Activated CD4-positive, alpha-beta T cell treated with anti-CD3 and anti-CD28 coated beads, Interleukin-10, Interleukin-2, amounts not matched to agents 100 ng/mL and 50 ng/mL, durations not matched to agents 16 hours and 8 hours (primary cell): ENCODE measurements around the gene BATF.

Experiments
- DNase-seq: peaks from one replicate; pipeline ENCODE4 v3.0.0-alpha.2; 2020

The BATF gene

DNA sequence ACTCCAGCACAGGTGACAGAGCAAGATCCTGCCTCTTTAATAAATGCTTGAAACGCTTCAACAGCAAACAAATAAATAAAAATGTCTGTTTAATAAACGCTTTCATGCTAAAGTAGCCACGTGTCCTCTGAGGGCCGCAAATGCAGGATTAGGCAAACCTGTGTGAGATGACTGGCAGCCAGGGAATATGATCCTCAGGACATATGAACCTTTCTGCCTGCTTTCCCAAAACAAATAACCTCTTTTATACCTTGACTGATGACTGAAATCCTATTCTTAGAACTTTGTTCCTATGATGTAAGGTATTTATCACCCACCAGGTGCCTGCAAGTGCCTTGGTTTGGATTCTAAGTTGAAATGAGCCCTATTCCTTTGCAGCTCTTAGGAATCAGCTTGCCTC, 41.7 kb downstream of the BATF start:
- DNase-seq: no peak

DNA sequence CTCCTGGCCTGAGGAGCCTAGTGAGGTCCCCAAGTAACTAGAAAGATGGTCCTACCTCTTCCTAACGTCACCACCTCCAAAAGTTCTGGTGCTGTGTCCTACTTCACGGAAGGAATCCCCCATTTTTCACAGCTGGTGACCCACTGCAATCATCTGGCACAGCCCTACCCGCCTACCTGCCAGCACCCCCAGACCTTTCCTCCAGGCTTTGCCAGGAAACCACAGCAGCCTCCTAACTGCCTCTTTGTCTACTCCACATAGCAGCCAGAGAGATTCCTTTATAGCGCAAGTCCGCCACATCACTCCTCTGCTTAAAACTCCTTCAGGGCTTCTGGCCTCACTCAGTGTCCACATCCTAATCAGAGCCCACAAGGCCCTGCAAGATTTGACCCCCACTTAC, 42.8 kb downstream of the BATF start:
- DNase-seq: no peak

DNA sequence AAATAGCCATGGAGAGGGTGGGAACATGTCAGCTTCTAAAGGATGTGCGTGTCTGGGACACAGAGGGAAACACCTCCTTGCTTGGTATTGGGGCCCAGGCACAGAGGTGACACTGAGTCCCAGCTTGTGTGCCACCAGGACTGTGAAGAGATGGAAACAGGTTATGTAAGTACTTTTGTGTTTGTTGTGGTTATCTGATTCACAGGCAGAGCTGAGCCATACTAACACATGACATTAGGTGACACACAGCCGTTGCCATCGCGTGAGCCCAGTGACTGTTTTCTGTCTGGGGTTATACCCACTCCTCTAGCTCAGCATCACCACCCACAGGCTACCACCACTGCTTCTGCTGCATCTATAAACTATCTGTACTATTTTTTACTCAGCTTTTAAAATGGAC, 44.1 kb downstream of the BATF start:
- peak; percentile 95 for DNase-seq

DNA sequence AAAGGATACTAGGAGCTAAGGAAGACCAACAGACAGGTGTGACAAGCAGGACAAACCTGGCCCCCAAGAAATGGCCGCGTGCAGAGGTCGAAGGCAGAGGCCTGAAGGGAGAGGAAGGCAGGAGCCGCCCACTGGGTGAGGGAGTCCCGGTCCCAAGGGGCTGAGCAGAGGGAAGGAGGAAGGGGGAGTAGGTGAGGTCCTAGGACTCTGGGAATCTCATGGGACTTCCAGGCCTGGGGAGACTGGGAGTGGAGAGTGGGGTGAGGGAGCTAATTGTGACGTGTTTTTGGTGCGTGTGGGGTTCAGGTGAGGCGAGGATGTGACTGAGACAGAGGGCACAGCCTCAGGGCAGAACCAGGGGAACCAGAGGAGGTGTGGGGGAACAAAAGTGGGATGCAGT, 44.5 kb downstream of the BATF start:
- no peak for DNase-seq

DNA sequence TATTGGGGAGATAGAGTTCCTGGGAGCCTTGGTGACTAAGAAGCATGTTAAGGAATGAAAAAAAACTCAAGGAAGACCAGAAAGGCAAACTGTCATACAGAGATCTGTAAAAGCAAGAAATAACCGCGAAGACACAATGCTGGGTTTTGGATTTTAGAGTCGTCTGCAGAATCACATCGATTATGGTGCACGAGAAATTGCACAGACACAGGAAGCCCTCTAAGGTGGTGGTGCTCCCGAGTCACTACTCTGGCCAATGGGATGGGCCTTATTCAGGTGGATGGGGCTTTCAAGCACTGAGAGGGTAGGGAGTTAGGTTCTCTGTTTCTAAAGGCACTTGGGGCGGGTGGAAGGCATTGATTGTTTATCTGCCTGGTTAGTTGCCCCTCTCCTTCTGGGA, 45.9 kb downstream of the BATF start:
- DNase-seq: peak; percentile 59

DNA sequence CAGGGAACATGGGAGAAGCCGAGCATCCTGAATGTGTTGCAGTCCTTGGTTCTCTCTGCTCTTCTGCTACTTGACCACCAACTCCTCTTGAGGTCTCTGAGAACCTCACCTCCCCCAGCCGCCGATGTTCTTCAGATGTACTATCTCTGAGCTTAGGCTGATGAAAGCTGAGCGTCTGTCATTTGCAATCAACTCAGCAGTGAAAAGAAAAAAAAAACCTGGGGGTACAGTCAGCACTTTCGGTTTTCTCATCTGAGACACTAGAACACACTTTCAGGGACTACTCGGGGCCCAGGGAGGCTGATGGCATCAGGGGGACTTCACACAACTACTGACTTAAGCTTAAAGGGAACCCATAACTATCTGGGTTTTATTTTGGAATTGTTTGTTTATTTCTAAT, 46.5 kb downstream of the BATF start:
- DNase-seq: peak; percentile 70

DNA sequence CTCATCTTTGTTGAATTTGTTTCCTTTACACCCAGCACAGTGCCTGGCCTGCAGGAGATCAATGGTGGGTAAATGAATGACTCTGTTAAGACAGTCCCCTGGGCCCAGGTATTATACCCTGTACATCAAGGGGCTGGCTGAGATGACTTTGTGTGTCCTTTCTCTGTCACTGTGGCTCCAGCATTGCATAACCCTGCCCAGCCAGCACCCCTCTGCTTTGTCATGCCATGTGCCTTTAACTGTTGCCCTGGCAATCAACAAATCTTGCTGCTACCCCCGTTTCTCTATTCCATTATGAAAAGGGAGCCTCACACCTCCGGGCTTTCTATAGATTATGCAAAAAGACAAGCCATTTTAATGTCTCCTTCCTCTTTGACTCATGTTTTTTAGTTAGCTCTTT, 48.5 kb downstream of the BATF start:
- DNase-seq: peak; percentile 76

DNA sequence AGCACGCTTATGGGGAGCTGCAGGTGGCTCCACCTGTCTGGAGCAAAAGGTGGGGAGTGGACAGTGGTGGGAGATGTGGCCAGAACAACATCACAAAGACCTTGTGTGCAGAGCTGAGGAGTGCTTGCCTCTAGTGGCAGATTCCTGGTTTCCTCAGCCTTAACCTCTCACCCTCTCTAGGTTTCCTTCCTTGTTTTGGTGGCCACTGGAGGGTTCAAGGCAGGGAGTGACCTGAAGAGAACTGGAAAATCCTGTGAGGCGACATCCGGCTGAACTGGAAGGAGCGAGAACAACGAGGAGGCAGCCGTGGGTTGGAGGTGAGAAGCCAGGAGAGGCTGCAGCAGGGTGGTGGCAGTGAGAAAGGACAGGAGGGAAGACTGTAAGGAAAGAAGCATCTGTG, 49.8 kb downstream of the BATF start:
- no peak for DNase-seq

DNA sequence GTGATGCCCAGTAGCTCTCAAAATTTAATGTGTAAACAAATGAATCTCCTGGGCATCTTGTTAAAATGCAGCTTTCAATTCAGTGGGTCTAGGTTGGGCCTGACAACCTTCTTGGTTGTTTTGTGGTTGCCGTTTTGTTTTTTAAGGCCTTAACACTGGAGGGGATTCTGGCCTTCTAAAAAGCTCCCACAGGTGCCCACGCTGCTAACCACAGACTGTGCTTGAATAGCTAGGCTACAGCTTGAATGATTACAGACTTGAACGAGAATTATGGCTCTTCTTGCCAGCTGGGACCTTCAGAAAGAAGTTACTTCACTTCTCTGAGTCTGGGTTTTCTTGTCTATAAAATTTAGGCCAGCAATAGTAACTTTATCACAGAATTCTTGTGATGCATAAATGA, 54.8 kb downstream of the BATF start:
- no peak for DNase-seq

DNA sequence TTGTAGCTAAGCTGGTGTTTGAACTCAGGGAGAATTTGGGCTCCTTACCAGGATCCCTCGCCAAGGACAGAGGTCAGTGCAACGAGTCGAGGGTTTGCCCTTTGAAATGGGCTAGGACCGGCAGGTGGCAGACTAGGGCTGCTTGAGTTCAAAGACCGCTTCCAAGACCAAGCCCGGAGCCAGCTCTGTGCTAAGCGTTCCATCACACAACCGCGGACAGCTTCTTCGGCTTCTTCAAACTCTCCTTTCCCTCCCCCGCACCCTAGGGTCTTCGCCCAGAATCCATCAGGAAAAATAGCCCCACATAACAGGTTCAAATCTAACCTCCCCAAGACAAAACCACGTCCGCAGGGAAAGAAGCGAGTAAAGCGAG, 55.4 kb downstream of the BATF start:
- DNase-seq: peak; percentile 85

DNA sequence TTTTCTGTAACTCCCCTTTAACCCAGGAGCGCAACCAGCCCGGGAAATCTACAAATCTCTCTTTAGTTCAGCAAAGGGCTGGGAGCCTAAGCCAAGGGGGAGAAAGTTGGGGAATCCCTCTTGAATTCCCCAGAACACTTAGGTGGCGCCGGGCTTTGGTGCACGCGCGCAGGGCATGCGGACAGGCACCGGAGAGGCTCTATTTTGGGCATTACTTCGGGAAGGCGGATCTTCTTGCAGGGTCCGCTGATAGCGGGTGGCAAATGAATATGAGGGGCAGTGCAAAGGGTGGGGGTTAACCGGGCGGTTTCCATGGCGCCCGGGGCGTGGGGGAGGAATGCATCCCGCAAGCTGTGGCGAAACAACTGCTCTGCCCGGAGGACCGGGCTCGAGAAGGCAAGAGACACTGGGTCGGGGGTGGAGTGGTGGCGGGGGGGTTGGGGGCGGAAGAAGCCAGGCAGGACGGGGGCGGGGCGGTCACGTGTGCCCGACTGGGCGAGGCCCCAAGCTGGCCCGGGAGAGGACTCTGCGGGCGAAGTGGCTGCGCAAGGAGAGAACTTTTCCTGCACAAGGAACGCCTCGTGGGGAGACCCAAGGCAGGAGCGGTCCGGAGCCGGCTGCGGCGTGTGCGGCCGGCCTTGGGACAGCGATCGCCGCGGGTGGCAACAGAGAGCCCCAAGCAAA, 56.0 kb downstream of the BATF start, which contains the start of gene FLVCR2:
TSS of gene FLVCR2 (plus strand) at position 519 of the 684 bp plus-strand sequence. CDS start 353 bp downstream, outside the sequence.
- DNase-seq: peak; percentile 59

DNA sequence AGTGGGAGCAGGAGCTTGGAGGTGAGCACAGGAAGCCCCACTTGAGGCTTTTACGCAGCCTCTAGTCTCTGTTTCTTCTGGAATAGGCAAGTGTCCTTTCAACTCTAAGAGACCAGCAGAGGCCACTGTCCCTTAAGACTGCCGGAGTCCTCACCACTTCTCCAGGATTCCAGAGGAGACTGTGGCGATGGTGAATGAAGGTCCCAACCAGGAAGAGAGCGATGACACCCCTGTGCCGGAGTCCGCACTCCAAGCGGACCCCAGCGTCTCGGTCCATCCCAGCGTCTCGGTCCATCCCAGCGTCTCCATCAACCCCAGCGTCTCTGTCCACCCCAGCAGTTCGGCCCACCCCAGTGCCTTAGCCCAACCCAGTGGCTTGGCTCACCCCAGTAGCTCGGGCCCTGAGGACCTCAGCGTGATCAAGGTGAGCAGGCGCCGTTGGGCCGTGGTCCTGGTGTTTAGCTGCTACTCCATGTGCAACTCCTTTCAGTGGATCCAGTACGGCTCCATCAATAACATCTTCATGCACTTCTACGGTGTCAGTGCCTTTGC, 56.6 kb downstream of the BATF start:
- DNase-seq: no peak

DNA sequence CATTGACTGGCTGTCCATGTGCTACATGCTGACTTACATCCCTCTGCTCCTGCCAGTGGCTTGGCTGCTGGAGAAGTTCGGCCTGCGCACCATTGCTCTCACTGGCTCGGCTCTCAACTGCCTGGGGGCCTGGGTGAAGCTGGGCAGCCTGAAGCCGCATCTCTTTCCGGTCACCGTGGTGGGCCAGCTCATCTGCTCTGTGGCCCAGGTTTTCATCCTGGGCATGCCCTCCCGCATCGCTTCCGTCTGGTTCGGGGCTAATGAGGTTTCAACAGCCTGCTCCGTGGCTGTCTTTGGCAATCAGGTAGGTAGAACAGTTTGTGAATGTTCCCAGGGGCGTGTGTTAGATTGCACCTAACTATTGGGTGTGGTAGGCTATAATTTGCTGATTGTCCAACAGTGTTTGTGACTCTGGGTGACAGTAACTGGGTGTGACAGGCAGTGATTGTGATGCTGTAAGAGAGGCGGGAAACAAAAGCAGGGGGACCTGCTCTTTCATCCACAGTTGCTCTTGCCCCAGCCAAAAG, 57.1 kb downstream of the BATF start:
- DNase-seq: no peak

DNA sequence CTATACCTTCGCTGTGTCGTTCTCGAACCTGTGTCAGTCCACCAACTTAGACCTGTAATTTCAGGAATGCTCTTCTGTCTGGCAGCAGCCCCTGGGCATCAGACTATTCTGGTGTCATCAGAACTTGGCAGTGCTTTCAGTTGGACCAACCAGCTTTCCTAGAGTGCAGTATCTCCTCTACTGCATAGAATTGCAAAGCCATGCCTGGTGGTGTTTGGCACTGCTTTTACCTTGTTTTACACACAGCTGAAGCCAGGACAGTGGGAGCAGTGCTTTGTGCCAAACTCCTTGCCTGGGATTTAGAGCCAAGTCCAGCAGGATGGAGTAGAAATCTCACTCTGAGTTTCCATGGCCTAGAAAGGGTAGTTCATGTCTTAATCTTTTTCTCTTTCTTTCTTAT, 57.6 kb downstream of the BATF start:
- no peak for DNase-seq

DNA sequence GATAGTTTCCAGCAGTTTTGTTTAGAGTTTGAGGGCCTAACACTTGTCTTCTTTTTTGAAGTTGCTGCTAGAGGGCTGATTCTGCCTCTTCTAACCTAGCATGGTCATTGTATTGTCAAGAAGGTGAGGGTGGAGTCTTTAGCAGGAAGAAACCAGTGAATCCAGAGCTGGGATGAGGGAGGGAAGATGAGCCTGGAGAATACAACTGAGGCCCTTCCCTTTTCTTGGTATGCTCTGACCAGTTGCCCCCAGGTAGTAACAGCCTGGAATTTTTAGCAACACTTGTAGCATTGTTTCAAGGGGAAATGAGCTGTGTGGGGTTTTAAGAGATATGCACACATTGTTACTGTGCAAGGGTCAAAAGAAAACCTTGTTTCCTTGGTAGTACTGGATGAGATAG, 65.1 kb downstream of the BATF start:
- DNase-seq: no peak

DNA sequence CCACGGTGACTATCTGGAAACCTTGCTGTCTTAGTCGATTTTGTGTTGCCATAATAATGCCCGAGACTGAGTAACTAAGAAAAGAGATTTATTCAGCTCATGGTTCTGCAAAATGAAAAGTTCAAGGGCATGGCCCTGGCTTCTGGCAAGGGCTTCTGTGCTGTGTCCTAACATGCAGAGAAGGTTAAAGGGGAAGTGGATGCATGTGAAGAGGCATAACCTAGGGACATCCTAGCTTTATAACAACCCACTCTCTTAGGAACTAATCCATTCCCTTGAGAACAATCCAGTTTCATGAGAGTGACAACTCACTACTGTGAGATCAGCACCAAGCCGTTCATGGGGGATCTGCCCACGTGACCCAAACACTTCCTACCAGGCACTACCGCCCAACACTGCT, 67.7 kb downstream of the BATF start:
- DNase-seq: no peak

DNA sequence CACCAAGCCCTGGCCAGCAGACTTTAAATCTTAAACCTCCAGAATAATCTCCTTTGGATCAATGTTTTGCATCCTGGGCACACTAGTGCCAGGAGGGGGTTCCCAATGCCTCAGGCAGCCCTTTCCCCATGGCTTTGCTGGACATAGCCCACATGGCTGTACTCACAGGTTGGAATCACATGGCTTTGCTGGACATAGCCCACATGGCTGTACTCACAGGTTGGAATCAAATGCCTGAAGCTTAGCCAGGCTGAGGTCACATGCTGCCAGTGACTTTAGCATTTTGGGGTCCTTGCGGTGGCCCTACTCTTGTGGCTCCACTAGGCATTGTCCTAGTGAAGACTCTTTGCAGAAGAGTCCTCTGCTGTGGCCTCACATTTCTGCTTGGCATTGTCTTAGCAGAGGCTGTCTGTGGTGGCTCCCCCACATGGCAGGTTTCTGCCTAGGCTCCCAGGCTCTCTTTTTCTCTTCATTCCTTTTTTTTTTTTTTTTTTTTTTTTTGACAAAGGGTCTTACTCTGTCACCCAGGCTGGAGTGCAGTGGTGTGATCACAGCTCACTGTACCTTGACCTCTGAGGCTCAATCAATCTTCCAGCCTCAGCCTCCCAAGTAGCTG, 69.2 kb downstream of the BATF start:
- no peak for DNase-seq

DNA sequence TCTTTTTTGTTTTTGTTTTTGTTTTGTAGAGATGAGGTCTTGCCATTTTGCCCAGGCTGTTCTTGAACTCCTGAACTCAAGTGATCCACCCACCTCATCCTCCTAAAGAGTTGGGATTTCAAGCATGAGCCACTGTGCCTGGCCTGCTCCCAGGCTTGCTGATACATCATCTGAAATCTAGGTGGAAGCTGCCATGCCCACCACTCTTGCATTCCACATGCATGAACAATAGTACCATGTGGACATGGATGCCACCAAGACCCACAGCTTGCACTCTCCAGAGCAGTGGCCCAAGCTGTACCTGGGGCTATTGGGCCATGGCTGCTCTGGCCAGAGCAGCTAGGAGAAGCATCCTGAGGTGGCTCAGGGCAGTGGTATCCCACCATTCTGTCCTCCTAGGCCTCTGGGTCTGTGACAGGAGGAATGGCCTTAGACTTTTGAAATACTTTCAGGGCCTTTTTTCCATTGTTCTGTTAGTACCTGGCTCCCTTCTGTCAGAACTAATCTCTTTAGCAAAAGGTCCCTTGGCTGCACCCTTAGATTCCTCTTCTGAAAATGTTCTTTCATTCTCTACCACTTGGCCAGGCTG, 69.8 kb downstream of the BATF start:
- no peak for DNase-seq

DNA sequence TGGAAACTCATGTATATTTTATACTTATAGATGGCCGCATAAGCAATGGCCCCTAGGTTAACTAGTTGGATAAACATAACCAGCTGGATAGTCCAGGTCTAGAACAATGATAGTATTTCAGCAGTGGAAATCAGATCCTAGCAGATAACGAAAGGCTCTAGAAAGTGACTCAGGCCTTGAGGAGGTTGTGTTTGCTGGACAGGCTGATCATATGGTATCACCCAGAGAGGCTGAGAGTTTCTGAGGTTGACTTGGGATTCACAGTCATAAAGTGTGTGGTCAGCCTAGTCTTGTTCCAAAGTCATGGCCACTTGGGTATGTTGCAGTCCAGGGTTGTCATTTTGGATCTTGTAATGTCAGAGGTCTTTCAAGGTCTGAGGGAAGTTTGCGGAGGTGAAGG, 73.0 kb downstream of the BATF start:
- no peak for DNase-seq
